K562 (cell line): Measurements from ENCODE around the gene FKBP3. TPM values are rescaled to one million over a fixed set of nuclear protein-coding genes. Genes with fewer than 3 reads are reported as not detected.

ENCODE experiments used
- ATAC-seq: fragments of 200-7000 bp; cut with Tn5 transposase; 3 replicates; pipeline ENCODE4 v1.9.1; 2020; ENCODE audit warnings: moderate library complexity
- BruUV-seq: library from RNA; stranded (reverse); fragments of 400-500 nt; replicated peaks from 2 replicates; lab custom pipeline; 2021; lab: Mats Ljungman, UMichigan
- CTCF ChIA-PET: fragments of 300-600 bp; formaldehyde crosslinking; extraction: SDS; loops from one replicate; lab custom pipeline; 2021; ENCODE audit warnings: low intra/inter-chr PET ratio; lab: Yijun Ruan, JAX
- POLR2A ChIA-PET: fragments of 300-600, 350-650 bp; sonication (Branson Sonifier 250); formaldehyde crosslinking; extraction: SDS; loops from one replicate; lab custom pipeline; 2021; ENCODE audit warnings: antibody characterized with exemption, inconsistent platforms; lab: Yijun Ruan, JAX
- DNase-seq, 4 experiments: peaks; one replicate each; pipeline versions ENCODE4 v3.0.0 to v3.0.0-alpha.2; 2011 to 2018; ENCODE audit warnings: low spot score in 3 of 4, mixed read lengths in 3 of 4; ENCODE audit errors: extremely low read depth in 1 of 4
- FAIRE-seq: peaks from 2 replicates; lab custom pipeline; 2011; peaks lifted over from hg19 to GRCh38; lab: Jason Lieb, UNC
- H2AFZ ChIP-seq: 2 replicates; pipeline ENCODE4 v1.6.0; 2011; ENCODE audit warnings: low read depth, low read length, control low read depth, inconsistent platforms
- H3K27ac ChIP-seq: fragments of 200-600 bp; 3 replicates; pipeline ENCODE4 v1.8.0; 2011; ENCODE audit warnings: low read depth, mild to moderate bottlenecking, control low read depth, inconsistent platforms, low read length, moderate library complexity, mixed read lengths; ENCODE audit errors: extremely low read depth
- H3K27me3 ChIP-seq, 2 experiments: fragments of 300-600 bp in 1 of 2; 2 replicates in 1 of 2; 3 replicates in 1 of 2; pipeline versions ENCODE4 v1.6.0 to v1.8.0; 2011; ENCODE audit warnings: inconsistent platforms in 2 of 2, low read length in 2 of 2, mild to moderate bottlenecking in 1 of 2, mixed read lengths in 1 of 2, moderate library complexity in 1 of 2; ENCODE audit not compliant: control insufficient read depth in 2 of 2, insufficient read depth in 2 of 2
- H3K36me3 ChIP-seq: fragments of 300-600 bp; 3 replicates; pipeline ENCODE4 v1.8.0; 2011; ENCODE audit warnings: mild to moderate bottlenecking, low read length, inconsistent platforms; ENCODE audit not compliant: control insufficient read depth, insufficient read depth
- H3K4me1 ChIP-seq, 2 experiments: fragments of 200-600 bp in 1 of 2; replicated peaks in 1 of 2; 2 replicates in 1 of 2; 3 replicates in 1 of 2; pipeline versions ENCODE4 v1.5.1 to v1.8.0; 2011; ENCODE audit warnings: inconsistent platforms in 2 of 2, low read length in 2 of 2, mild to moderate bottlenecking in 1 of 2, mixed read lengths in 1 of 2, moderate library complexity in 1 of 2; ENCODE audit not compliant: control insufficient read depth in 2 of 2, insufficient read depth in 2 of 2
- H3K4me2 ChIP-seq: 2 replicates; pipeline ENCODE4 v1.6.1; 2011; ENCODE audit warnings: low read length, control low read depth, inconsistent platforms, mixed read lengths; ENCODE audit not compliant: insufficient read depth
- H3K4me3 ChIP-seq: fragments of 200-600 bp; sonication (generic), shearing (Covaris generic); 2 replicates; pipeline ENCODE4 v1.5.1; 2016; ENCODE audit warnings: control low read depth, inconsistent platforms
- H3K79me2 ChIP-seq: fragments of 200-600 bp; 3 replicates; pipeline ENCODE4 v1.8.0; 2011; ENCODE audit warnings: low read length, inconsistent platforms; ENCODE audit not compliant: control insufficient read depth, insufficient read depth
- H3K9ac ChIP-seq, 2 experiments: 2 replicates each; pipeline versions ENCODE4 v1.6.0 to v1.6.1; 2011; ENCODE audit warnings: low read depth in 2 of 2, low read length in 2 of 2, control low read depth in 1 of 2, inconsistent platforms in 1 of 2, mild to moderate bottlenecking in 1 of 2, mixed read lengths in 1 of 2; ENCODE audit not compliant: insufficient read depth in 1 of 2
- H3K9me1 ChIP-seq: one replicate; pipeline ENCODE4 v1.6.0; 2011; ENCODE audit warnings: inconsistent platforms, mild to moderate bottlenecking, low read length, moderate library complexity; ENCODE audit not compliant: control insufficient read depth, insufficient read depth
- H3K9me3 ChIP-seq: replicated peaks from 2 replicates; pipeline ENCODE4 v1.5.1; 2011; ENCODE audit warnings: low read depth, low read length, inconsistent platforms; ENCODE audit not compliant: control insufficient read depth, insufficient read depth
- H4K20me1 ChIP-seq: replicated peaks from 2 replicates; pipeline ENCODE4 v1.6.1; 2011; ENCODE audit warnings: low read length, inconsistent platforms, mixed read lengths; ENCODE audit not compliant: control insufficient read depth, insufficient read depth
- HDAC6 ChIP-seq: IDR thresholded peaks from 2 replicates; pipeline ENCODE4 v1.6.1; 2012; ENCODE audit warnings: low read depth, mild to moderate bottlenecking, control low read depth, inconsistent platforms, low read length, moderate library complexity
- SMARCA4 ChIP-seq: fragments of 450-650 bp; IDR thresholded peaks from 2 replicates; pipeline ENCODE4 v1.6.1; 2016
- SP2 ChIP-seq: IDR thresholded peaks from 2 replicates; pipeline ENCODE4 v1.6.1; 2011; ENCODE audit warnings: mild to moderate bottlenecking, low read depth, low read length, moderate library complexity; ENCODE audit not compliant: poor library complexity, severe bottlenecking; ENCODE audit errors: extremely low read depth
- TAF7 ChIP-seq: fragments of 450-650 bp; IDR thresholded peaks from 2 replicates; pipeline ENCODE4 v1.6.1; 2016; ENCODE audit warnings: missing genetic modification characterization, missing compliant biosample characterization
- TCF7 ChIP-seq: sonication (generic); IDR thresholded peaks from 2 replicates; pipeline ENCODE4 v1.6.1; 2016; ENCODE audit warnings: antibody characterized with exemption, borderline replicate concordance
- TEAD4 ChIP-seq, 2 experiments: sonication (generic) in 1 of 2; formaldehyde crosslinking in 1 of 2; IDR thresholded peaks; 2 replicates each; pipeline versions ENCODE4 v1.6.1 to v1.8.0; 2012 to 2022; ENCODE audit warnings: borderline replicate concordance in 1 of 2, inconsistent platforms in 1 of 2, low read length in 1 of 2, mild to moderate bottlenecking in 1 of 2, missing genetic modification reagents in 1 of 2
- WHSC1 ChIP-seq: IDR thresholded peaks from one replicate; pipeline ENCODE4 v1.6.1; 2012; ENCODE audit warnings: low read length, control low read depth, inconsistent platforms
- ZNF77 ChIP-seq: fragments of 250-450 bp; sonication (Bioruptor Pico); IDR thresholded peaks from 2 replicates; pipeline ENCODE4 v1.5.0; 2020
- WGBS: fragments of 100-300 bp; shearing (Covaris generic); methylation state at CpG from one replicate; pipeline ENCODE4 v1.1.6; 2016; ENCODE audit warnings: low coverage, mixed read lengths; ENCODE audit not compliant: insufficient coverage; ENCODE audit errors: missing lambda C conversion rate; 5-methylcytosine and 5-hydroxymethylcytosine counted together
- in situ Hi-C: fragments of 300-500 bp; cut with MboI; formaldehyde crosslinking; loops from 4 replicates; pipeline ENCODE4 v1.15.0; 2018; ENCODE audit warnings: inconsistent platforms, mixed read lengths
- intact Hi-C: fragments of 100-400 bp; cut with micrococcal nuclease; formaldehyde crosslinking; loops from 2 replicates; pipeline ENCODE4 v1.14.2; 2022
- polyA plus RNA-seq, 8 experiments: library from polyadenylated mRNA; depleted of rRNA in 4 of 8; stranded (reverse) in 5 of 8; unstranded in 3 of 8; fragments of >200 nt; fragmentation: Nextera tagmentation in 2 of 8; fragmentation: Illumina TruSeq in 1 of 8; extraction: Ambion mirVana in 2 of 8; extraction: Trizol in 1 of 8; gene quantifications; 2 replicates each; pipeline versions ENCODE4 v1.2.1 to v1.2.3, GENCODE V29; 2011 to 2014; ENCODE audit warnings: inconsistent platforms in 1 of 8, missing spikeins in 1 of 8
- total RNA-seq, 7 experiments: library from RNA; depleted of rRNA in 6 of 7; stranded (reverse); fragments of >200 nt in 6 of 7; fragmentation: Illumina TruSeq in 2 of 7; extraction: Trizol in 2 of 7; gene quantifications; 2 replicates each; pipeline versions ENCODE4 v1.2.1 to v1.2.3, GENCODE V29; 2011 to 2021; ENCODE audit warnings: low replicate concordance in 1 of 7
- TF ChIP-seq, protein P1 (sequence below): sonication (generic); formaldehyde crosslinking; IDR thresholded peaks from 2 replicates; pipeline ENCODE4 v1.8.1; 2023; ENCODE audit warnings: mild to moderate bottlenecking, missing genetic modification reagents
- TF ChIP-seq, protein P2 (sequence below): sonication (generic); formaldehyde crosslinking; IDR thresholded peaks from 2 replicates; pipeline ENCODE4 v1.8.0; 2022; ENCODE audit warnings: mild to moderate bottlenecking, missing genetic modification reagents
- TF ChIP-seq, protein P3 (sequence below): sonication (generic); formaldehyde crosslinking; IDR thresholded peaks from 2 replicates; pipeline ENCODE4 v1.8.0; 2022; ENCODE audit warnings: mild to moderate bottlenecking, missing genetic modification reagents, borderline replicate concordance

The FKBP3 gene
- total and polyA plus RNA-seq, 9 of the 15 experiments (the other 6 are each of a cell fraction or from before 2014, with no cell fraction given), result 43.6 to 107 (median 65.2) TPM

DNA sequence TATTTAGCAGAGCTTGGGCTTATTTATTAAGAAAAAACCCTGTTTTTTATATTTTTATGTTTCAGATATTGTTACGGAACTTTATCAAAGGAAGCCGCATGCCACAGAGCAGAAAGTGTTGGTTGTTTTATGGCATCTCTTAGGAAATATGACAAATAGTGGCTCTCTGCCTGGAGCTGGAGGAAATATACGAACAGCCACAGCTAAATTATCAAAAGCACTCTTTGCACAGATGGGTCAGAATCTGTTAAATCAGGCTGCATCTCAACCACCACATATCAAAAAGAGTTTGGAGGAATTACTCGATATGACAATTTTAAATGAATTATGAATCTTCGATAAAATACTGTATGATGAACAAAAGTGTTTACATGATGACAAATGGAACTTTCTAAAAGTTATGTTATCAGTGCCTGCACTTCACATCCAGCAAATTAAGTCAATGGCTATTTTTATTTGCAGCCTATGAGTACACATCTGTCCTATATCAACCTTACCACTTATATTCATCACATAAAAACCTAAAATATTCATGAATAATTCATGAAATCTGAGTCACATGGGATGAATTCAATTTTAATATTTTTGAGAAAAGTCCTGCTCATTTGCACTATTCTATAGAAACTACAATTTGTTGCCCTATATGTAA is 60.9 kb downstream of the FKBP3 start:
- BruUV-seq, result no TSS peak
- no peaks in the 10 kb centered on the region for H4K20me1 ChIP-seq
- 0 out of 3 replicates have a peak, but pooled peaks cover 2% of the 10 kb centered on the region for H3K36me3 ChIP-seq
- ChIA-PET POLR2A (no interaction called here), CTCF (no interaction called here)
- ATAC-seq (no peak), DNase-seq (no peak), FAIRE-seq (no peak)
- H2AFZ ChIP-seq, result no peak overlapping the region
- H3K9ac ChIP-seq, result no peak overlapping the region
- in situ Hi-C loops (no loop called here), intact Hi-C loops (no loop called here)
- H3K4me2 ChIP-seq, result no peak overlapping the region
- H3K27ac ChIP-seq, result no peak overlapping the region
- no peaks in the 10 kb centered on the region for H3K9me3 ChIP-seq
- no peaks in the 10 kb centered on the region for H3K27me3 ChIP-seq
- WGBS, result 90% methylated on average over 5 of the region's 5 CpGs
- no peak overlapping the region for H3K4me3 ChIP-seq
- no peaks in the 10 kb centered on the region for H3K9me1 ChIP-seq
- H3K79me2 ChIP-seq, result no peaks in the 10 kb centered on the region
- H3K4me1 ChIP-seq, result no peaks in the 10 kb centered on the region
- TF ChIP-seq HDAC6 (no peak), TAF7 (tag) (no peak), SMARCA4 (no peak), WHSC1 (no peak), TEAD4 (IDR thresholded peaks at IDR 0.05; ENCODE audit: low read length) (no peak), TEAD4 (CRISPR knock-in tag; IDR thresholded peaks at IDR 0.05; ENCODE audit: borderline replicate concordance) (no peak), SP2 (no peak), TCF7 (no peak), ZNF77 (CRISPR knock-in tag) (no peak)
- TF ChIP-seq, protein P1, sequence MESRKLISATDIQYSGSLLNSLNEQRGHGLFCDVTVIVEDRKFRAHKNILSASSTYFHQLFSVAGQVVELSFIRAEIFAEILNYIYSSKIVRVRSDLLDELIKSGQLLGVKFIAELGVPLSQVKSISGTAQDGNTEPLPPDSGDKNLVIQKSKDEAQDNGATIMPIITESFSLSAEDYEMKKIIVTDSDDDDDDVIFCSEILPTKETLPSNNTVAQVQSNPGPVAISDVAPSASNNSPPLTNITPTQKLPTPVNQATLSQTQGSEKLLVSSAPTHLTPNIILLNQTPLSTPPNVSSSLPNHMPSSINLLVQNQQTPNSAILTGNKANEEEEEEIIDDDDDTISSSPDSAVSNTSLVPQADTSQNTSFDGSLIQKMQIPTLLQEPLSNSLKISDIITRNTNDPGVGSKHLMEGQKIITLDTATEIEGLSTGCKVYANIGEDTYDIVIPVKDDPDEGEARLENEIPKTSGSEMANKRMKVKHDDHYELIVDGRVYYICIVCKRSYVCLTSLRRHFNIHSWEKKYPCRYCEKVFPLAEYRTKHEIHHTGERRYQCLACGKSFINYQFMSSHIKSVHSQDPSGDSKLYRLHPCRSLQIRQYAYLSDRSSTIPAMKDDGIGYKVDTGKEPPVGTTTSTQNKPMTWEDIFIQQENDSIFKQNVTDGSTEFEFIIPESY (CRISPR knock-in tag), result no peak
- TF ChIP-seq, protein P2, sequence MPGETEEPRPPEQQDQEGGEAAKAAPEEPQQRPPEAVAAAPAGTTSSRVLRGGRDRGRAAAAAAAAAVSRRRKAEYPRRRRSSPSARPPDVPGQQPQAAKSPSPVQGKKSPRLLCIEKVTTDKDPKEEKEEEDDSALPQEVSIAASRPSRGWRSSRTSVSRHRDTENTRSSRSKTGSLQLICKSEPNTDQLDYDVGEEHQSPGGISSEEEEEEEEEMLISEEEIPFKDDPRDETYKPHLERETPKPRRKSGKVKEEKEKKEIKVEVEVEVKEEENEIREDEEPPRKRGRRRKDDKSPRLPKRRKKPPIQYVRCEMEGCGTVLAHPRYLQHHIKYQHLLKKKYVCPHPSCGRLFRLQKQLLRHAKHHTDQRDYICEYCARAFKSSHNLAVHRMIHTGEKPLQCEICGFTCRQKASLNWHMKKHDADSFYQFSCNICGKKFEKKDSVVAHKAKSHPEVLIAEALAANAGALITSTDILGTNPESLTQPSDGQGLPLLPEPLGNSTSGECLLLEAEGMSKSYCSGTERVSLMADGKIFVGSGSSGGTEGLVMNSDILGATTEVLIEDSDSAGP (CRISPR knock-in tag), result no peak
- TF ChIP-seq, protein P3, sequence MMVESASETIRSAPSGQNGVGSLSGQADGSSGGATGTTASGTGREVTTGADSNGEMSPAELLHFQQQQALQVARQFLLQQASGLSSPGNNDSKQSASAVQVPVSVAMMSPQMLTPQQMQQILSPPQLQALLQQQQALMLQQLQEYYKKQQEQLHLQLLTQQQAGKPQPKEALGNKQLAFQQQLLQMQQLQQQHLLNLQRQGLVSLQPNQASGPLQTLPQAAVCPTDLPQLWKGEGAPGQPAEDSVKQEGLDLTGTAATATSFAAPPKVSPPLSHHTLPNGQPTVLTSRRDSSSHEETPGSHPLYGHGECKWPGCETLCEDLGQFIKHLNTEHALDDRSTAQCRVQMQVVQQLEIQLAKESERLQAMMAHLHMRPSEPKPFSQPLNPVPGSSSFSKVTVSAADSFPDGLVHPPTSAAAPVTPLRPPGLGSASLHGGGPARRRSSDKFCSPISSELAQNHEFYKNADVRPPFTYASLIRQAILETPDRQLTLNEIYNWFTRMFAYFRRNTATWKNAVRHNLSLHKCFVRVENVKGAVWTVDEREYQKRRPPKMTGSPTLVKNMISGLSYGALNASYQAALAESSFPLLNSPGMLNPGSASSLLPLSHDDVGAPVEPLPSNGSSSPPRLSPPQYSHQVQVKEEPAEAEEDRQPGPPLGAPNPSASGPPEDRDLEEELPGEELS (CRISPR knock-in tag), result no peak
